Tibial nerve (tissue), 4 donors: ENCODE results near the gene ASMTL. TPM values are rescaled to one million over a fixed set of nuclear protein-coding genes. Genes with fewer than 3 reads are reported as not detected.

Source experiments
- DNase-seq, 2 donors: peaks; one replicate each; pipeline ENCODE4 v3.0.0-alpha.2; 2019; ENCODE audit warnings: low spot score in 2 of 2
- H3K27ac ChIP-seq, 4 donors: fragments of 200-600 bp; sonication (generic) in 3 of 4; one replicate each; pipeline ENCODE4 v1.5.1; 2017 to 2019; ENCODE audit warnings: mild to moderate bottlenecking in 1 of 4
- H3K27me3 ChIP-seq, 2 donors: fragments of 200-600 bp; sonication (generic) in 1 of 2; one replicate each; pipeline versions ENCODE4 v1.5.1 to v1.6.0; 2017 to 2019
- H3K36me3 ChIP-seq, 3 donors: fragments of 200-600 bp; sonication (generic); one replicate each; pipeline ENCODE4 v1.5.1; 2018 to 2019
- H3K4me1 ChIP-seq, 4 donors: fragments of 200-600 bp; sonication (generic) in 3 of 4; one replicate each; pipeline ENCODE4 v1.5.1; 2017 to 2019
- H3K4me3 ChIP-seq, 4 donors: fragments of 200-600 bp; sonication (generic) in 3 of 4; one replicate each; pipeline ENCODE4 v1.5.1; 2017 to 2019; ENCODE audit warnings: mild to moderate bottlenecking in 1 of 4, moderate library complexity in 1 of 4
- H3K9me3 ChIP-seq, 4 donors: fragments of 200-600 bp; sonication (generic) in 3 of 4; one replicate each; pipeline ENCODE4 v1.5.1; 2017 to 2019
- EP300 ChIP-seq, 2 donors: sonication (generic); formaldehyde crosslinking; IDR thresholded peaks; one replicate each; pipeline ENCODE4 v1.6.1; 2017; ENCODE audit warnings: antibody characterized with exemption in 2 of 2, mild to moderate bottlenecking in 1 of 2
- POLR2A ChIP-seq, 2 donors: fragments of 450-650 bp; IDR thresholded peaks; one replicate each; pipeline ENCODE4 v1.6.1; 2017; ENCODE audit warnings: antibody characterized with exemption in 2 of 2, mild to moderate bottlenecking in 2 of 2, moderate library complexity in 2 of 2
- WGBS, 2 donors: methylation state at CpG; one replicate each; pipeline ENCODE4 v1.1.5; 2018; 5-methylcytosine and 5-hydroxymethylcytosine counted together
- total RNA-seq, 4 donors: library from RNA; depleted of rRNA; stranded (reverse); fragments of >200 nt; gene quantifications; one replicate each; pipeline ENCODE4 v1.1.0, GENCODE V29; 2016
- TF ChIP-seq, protein P1 (sequence below), 5 experiments: fragments of 200-600 bp in 3 of 5; fragments of 450-650 bp in 2 of 5; sonication (generic) in 3 of 5; IDR thresholded peaks; one replicate each; pipeline ENCODE4 v1.5.1; 2016 to 2019; ENCODE audit warnings: antibody characterized with exemption in 5 of 5, mild to moderate bottlenecking in 3 of 5, moderate library complexity in 2 of 5

Gene ASMTL
- total RNA-seq, 4 donors from 2014 or later = 25.1 to 47.2 (median 43.3) TPM

DNA sequence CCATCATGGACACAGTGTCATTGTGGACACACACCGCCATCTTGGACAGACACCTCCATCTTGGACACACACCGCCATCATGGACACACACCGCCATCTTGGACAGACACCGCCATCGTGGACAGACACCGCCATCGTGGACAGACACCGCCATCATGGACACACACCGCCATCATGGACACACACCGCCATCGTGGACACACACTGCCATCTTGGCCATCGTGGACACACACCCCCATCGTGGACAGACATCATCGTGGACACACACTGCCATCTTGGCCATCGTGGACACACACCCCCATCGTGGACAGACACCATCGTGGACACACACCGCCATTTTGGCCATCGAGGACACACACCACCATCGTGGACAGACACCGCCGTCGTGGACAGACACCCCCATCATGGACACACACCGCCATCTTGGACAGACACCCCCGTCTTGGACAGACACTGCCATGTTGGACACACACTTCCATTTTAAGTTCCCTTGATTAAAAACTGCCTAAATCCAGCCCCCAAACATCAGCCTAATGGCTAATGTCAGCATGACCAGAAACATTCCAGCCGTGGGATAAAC lies 9.1 kb downstream of the ASMTL start:
- Histone ChIP-seq H3K27ac (no peak overlapping the region), H3K4me1 (no peaks in the 10 kb centered on the region), H3K27me3 (no peaks in the 10 kb centered on the region), H3K9me3 (peaks cover 0 to 4% (median 0%) of the 10 kb centered on the region in 4 donors), H3K4me3 (no peak overlapping the region), H3K36me3 (peaks cover 0 to 64% (median 0%) of the 10 kb centered on the region in 3 donors)
- WGBS, 2 donors = 86 to 93% methylated on average over 25 to 26 of the region's 26 CpGs
- TF ChIP-seq POLR2A (IDR thresholded peaks at IDR 0.05) (no peak), EP300 (IDR thresholded peaks at IDR 0.05) (no peak)
- DNase-seq = peak in 1 of 2 donors; percentile 2

DNA sequence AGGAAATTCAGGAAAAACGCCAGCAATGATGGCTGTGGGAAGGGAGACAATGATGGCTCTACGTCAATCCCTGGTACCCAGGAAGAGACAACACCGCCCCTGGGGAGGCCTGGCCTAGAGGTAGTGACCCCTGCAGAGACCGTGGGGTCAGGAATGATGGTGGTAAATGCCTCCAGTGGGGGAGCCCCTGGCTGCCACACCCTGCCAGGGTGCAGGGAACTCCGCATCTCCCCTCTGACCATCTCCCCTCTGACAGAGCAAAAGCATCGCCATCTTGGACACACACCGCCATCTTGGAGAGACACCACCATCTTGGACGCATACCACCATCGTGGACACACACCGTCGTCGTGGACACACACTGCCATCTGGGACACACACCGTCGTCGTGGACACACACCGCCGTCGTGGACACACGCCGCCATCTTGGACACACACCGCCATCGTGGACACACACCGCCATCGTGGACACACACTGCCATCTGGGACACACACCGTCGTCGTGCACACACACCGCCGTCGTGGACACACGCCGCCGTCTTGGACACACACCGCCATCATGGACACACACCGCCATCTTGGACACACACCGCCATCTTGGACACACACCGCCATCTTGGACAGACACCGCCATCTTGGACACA lies 9.9 kb downstream of the ASMTL start:
- TF ChIP-seq EP300 (IDR thresholded peaks at IDR 0.05) (no peak), POLR2A (IDR thresholded peaks at IDR 0.05) (no peak)
- TF ChIP-seq, protein P1, sequence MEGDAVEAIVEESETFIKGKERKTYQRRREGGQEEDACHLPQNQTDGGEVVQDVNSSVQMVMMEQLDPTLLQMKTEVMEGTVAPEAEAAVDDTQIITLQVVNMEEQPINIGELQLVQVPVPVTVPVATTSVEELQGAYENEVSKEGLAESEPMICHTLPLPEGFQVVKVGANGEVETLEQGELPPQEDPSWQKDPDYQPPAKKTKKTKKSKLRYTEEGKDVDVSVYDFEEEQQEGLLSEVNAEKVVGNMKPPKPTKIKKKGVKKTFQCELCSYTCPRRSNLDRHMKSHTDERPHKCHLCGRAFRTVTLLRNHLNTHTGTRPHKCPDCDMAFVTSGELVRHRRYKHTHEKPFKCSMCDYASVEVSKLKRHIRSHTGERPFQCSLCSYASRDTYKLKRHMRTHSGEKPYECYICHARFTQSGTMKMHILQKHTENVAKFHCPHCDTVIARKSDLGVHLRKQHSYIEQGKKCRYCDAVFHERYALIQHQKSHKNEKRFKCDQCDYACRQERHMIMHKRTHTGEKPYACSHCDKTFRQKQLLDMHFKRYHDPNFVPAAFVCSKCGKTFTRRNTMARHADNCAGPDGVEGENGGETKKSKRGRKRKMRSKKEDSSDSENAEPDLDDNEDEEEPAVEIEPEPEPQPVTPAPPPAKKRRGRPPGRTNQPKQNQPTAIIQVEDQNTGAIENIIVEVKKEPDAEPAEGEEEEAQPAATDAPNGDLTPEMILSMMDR (IDR thresholded peaks at IDR 0.05) = no peak
- 83 to 87% methylated on average over 31 to 37 of the region's 38 CpGs for WGBS, 2 donors
- Histone ChIP-seq H3K36me3 (peaks cover 0 to 72% (median 0%) of the 10 kb centered on the region in 3 donors), H3K4me3 (no peak overlapping the region), H3K9me3 (peaks cover 0 to 4% (median 0%) of the 10 kb centered on the region in 4 donors), H3K27ac (no peak overlapping the region), H3K27me3 (no peaks in the 10 kb centered on the region), H3K4me1 (no peaks in the 10 kb centered on the region)
- DNase-seq = no peak

DNA sequence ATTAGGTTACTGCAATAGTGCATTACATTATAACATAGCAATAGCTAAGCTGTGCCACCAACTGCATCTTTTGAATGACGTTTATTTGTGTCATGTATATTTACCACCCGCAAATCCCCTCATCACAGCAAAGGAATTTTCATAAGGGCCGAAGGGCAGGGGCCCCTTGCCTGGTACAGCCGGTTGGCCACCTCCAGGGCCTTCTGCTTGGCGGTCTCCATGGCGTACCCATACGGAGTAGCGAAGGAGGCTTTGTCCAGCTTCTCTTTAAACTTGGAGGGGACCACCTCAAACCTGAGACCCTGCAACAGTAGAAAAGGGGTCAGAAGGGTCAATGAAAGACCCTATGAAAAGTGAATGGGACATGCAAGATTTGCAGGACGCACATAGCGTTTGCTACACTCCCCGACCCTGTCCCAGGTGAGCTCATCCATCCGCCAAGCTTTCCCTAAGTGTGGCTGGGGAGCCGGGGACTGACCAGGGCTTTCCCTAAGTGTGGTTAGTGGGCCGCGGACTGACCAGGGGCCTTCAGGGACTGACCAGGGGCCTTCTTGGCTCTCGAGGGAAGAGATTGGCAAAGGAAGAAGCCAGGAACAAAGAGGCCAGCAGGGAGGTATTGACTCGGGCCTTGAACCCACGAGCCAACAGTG lies 10.6 kb downstream of the ASMTL start:
- no peak for DNase-seq
- Histone ChIP-seq H3K27ac (no peak overlapping the region), H3K27me3 (no peaks in the 10 kb centered on the region), H3K9me3 (peaks cover 0 to 4% (median 0%) of the 10 kb centered on the region in 4 donors), H3K36me3 (peaks cover 0 to 78% (median 0%) of the 10 kb centered on the region in 3 donors), H3K4me3 (no peak overlapping the region), H3K4me1 (no peaks in the 10 kb centered on the region)
- WGBS, 2 donors = 95 to 98% methylated on average over 16 to 18 of the region's 18 CpGs
- TF ChIP-seq, protein P1 (IDR thresholded peaks at IDR 0.05) = no peak
- TF ChIP-seq EP300 (IDR thresholded peaks at IDR 0.05) (no peak), POLR2A (IDR thresholded peaks at IDR 0.05) (no peak)

DNA sequence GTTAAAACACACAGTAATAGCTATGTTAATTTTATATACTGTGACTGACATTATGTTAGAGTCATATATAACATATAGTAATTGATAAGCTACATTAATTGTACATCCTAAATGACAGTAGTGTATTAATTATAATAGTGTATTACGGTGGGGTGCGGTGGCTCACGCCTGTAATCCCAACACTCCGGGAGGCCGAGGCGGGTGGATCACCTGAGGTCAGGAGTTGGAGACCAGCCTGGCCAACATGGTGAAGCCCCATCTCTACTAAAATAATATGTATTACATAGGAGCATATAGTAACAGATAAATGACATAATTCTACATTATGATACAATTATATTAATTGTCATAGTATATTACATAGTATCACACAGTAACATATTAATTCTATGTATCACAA lies 12.2 kb downstream of the ASMTL start:
- Histone ChIP-seq H3K9me3 (peaks cover 0 to 4% (median 0%) of the 10 kb centered on the region in 4 donors), H3K4me1 (no peaks in the 10 kb centered on the region), H3K4me3 (no peak overlapping the region), H3K27ac (no peak overlapping the region), H3K27me3 (no peaks in the 10 kb centered on the region), H3K36me3 (peaks cover 0 to 83% (median 0%) of the 10 kb centered on the region in 3 donors)
- no peak for DNase-seq
- TF ChIP-seq EP300 (IDR thresholded peaks at IDR 0.05) (no peak), POLR2A (IDR thresholded peaks at IDR 0.05) (no peak)
- TF ChIP-seq, protein P1 (IDR thresholded peaks at IDR 0.05) = no peak
- 97% methylated on average over 6 of the region's 6 CpGs for WGBS, 2 donors

DNA sequence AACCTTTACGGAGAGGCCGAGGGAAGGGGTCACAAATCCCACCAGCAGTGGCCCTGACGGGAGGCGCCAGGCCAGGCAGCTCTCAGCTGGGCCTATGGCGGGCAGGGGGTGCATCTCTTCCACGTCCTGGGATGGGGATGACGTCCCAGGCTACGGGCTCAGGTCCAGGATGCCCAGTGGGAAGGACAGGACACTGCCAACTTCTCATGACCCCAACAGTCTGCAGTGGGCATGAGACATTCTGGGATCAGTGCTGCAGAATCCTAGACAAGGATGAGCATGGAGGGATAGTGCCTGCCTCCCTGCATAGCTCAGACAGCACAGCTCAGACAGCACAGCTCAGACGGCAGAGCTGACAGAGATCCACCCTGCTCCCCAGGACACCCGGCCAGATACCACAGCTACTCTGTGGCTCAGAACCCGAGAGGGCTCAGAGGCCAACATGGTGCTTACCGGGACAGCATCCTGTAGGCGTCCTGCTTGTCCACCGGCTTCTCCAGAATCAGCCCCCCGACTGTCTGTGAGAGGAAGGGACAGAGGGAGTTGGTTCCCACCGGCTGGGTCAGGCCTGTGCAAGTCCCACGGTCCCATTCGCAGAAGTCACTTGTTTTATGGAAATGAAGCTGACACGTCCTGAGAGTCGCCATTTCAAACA lies 17.3 kb downstream of the ASMTL start:
- H3K36me3 ChIP-seq = peaks cover 0 to 89% (median 0%) of the 10 kb centered on the region in 3 donors

More for the DNA sequence above, 17.3 kb downstream of the ASMTL start:
- Histone ChIP-seq H3K4me1 (no peaks in the 10 kb centered on the region), H3K9me3 (no peaks in the 10 kb centered on the region), H3K27me3 (no peaks in the 10 kb centered on the region), H3K27ac (no peak overlapping the region), H3K4me3 (no peak overlapping the region)
- TF ChIP-seq EP300 (IDR thresholded peaks at IDR 0.05) (no peak), POLR2A (IDR thresholded peaks at IDR 0.05) (no peak)
- TF ChIP-seq, protein P1 (IDR thresholded peaks at IDR 0.05) = no peak
- 91 to 95% methylated on average over 16 to 20 of the region's 20 CpGs for WGBS, 2 donors
- DNase-seq = no peak
